ENCODE measurements around the gene FOXN3.
"Not testable (repeated sequence)": the region's sequence is repeated elsewhere in the genome, so short reads cannot be mapped to it uniquely, and the experiment has no call there.

The FOXN3 gene

DNA sequence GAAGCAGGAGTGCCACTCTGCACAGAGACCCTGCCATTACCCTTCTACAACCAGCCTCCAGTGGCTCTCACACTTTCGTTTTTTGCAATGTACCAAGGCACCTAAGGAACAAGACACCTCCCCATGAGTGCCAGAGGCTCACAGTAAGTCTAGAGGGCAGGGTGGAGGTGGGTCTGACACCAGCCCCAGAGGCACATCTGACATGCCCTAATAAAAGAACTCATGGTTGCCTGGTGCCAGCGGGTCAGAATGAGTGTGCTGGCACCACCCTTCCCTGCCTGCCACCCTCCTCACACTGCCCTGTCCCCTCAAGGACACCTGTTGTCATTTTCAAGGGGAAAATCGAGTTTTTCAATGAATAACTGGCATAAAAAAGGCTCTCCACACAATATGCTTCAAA lies 161.2 kb downstream of the FOXN3 start:
- in situ Hi-C loops (cut with MboI; ENCODE audit: low sequenced_read_pairs) = no loop called here

DNA sequence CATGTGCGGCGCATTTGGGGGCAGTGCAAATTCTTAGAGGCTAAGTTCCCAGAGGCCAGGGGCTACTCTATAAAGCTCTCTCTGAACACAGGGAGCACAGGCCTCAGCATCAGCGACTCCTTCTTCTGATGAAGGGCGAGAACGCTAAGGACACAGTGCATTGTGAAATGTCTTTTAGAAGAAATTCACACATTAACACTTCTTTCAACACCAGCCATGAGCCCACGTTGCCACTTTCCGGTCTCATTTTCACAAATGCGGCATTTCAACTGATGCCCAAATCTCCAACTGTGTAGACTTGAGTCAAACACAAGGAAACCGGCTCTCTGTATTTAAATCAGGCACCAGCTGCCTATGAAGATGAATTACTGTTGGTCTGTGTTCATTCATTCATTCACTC lies 162.0 kb downstream of the FOXN3 start:
- in situ Hi-C loops (cut with MboI; ENCODE audit: low sequenced_read_pairs) = no loop called here

DNA sequence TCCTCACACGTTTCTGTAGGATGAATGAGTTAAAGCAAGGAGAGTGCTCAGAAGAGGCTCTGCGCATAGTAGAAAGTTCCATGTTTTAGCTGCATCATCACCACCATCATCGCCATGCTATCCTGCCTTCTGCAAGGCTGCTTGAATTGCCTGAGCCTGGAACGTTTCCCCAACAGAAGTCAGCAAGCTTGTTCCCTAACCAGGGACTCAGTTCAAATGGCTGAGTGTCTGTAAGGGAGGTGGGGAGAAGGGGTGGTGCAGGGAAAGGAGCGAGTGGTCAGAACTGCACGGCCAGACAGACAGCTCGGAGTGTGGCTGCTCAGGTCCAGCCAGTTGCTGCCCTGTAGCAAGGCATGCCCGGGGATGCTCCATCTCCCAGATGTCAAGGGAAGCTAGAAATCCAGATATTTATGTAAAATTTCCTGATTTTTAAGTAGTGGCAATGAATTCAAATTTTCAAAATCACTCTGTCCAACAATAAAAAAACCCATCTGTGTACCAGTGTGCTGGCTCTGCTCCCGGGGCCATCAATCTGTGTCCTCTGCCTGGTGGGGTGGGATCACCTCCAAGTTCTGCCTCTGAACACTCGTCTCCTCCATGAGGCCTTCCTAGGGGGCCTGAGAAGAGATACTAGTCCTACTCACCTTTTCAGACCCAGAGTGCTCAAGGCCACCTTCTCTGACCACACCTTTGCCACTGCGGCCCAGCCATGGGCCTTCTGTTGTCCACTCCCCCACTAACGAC lies 162.7 kb downstream of the FOXN3 start:
- in situ Hi-C loops (cut with MboI; ENCODE audit: low sequenced_read_pairs) = no loop called here

DNA sequence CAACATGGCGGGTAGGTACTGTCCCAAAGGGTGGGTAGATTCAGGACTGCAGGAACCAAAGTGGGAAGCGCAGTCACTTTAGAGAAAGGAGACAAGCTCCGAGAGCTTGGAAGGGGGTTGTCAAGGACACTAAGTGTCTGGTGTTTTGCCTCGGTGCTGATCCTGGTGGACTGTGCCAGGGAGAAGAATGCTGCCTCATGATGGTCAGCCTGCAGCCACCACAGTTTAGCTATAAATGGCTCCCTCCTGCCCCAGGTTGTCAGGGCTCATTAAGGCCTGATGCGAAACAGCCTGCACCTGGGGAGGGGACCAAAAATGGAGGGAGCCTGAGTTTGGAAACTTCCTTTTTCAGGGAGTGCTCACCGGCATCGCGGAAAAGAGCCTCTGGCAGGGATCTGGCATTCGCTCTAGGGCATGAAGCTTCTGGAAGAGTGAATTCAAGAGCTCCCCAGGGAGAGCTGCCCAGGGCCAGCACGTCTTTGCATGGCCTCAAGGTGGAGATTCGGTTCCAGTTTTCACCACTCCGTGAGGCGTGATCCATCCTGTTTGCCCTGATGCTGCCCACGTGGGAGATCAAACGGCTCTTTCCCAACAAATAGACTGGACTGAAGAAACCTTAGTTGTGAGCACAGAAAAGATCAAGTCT lies 164.0 kb downstream of the FOXN3 start:
- in situ Hi-C loops (cut with MboI; ENCODE audit: low sequenced_read_pairs) = no loop called here

DNA sequence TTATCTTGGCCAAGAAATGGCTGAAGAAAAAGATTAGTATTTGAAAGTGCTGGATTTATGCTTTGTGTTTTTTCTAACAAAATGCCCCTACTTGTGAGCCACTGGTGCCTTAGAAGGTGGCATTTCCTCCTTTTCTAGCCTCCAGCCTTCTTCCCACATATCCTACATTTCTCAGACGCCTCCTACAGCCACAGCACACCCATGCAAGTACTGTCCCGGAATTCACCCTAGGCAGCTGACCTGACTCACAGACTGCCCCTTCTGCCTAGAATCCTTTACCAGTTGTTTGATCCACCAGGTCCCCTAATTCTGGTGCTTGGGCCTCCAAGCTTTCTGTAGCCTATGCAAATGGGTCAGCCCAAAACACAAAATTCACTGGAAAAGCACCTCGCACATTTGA lies 166.0 kb downstream of the FOXN3 start:
- in situ Hi-C loops (cut with MboI; ENCODE audit: low sequenced_read_pairs) = no loop called here

DNA sequence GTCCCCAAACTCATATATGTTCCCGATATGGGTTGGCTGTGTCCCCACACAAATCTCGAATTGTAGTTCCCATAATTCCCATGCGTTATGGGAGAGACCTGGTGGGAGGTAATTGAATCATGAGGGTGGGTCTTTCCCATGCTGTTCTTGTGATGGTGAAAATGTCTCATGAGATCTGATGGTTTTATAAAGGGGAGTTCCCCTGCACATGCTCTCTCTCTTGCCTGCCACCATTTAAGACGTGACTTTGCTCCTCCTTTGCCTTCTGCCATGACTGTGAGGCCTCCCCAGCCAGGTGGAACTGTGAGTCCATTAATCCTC lies 166.4 kb downstream of the FOXN3 start:
- in situ Hi-C loops (cut with MboI; ENCODE audit: low sequenced_read_pairs) = not testable (repeated sequence)

DNA sequence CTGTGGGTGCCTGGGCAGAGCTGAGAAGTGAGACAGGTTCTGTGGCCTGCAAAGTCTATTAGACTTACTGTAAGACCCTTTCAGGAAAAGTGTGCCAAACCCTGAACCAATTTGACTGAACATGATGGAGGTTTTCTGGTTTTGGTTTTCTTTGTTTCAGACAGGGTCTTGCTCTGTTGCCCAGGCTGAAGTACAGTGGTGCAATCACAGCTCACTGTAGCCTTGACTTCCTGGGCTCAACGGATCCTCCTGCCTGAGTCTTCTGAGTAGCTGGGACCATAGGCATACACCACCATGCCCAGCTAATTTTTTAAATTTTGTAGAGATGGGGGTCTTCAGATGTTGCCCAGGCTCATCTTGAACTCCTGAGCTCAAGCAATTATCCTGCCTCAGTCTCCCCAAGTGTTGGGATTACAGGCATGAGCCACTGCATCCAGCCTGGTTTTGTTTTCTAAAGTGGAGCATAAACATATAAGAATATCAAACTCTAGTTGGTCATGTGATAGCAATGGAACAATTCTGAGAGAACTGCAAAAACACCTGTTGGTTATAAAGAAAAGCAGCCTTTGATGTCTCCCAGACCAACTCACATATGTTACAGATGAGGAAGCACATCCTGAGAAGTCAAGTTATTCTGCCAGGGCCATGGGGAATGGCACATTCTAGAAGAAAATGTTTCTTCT lies 166.9 kb downstream of the FOXN3 start:
- in situ Hi-C loops (cut with MboI; ENCODE audit: low sequenced_read_pairs) = no loop called here

DNA sequence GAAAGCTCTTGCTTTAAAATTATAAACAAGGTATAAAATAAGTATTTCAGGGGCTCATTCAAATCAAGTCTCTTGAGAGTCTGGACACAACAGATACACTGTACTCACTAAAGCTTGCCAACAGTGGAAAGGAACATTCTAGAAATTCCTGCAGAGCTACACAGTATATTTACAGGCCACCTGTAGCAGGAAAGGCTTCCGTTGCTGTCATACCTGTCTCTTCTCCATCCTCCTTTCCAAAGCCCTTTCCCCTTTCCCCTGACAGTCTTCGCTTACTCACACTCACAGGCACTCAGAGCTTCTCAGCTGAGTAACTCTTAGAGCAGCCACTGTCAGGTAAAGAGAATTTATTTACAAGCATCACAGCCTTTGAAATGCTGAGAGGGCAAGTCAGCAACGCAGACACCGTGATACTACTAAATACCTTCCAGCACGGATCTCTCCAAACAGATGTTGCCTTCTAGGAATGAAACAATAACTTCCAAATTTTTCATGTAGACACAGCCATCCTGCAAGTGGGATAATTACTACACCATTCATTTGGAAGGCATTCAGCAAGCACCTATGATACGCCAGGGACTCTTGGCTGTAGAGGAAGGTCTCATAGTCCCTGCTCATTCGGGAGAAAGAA lies 167.9 kb downstream of the FOXN3 start:
- in situ Hi-C loops (cut with MboI; ENCODE audit: low sequenced_read_pairs) = no loop called here

DNA sequence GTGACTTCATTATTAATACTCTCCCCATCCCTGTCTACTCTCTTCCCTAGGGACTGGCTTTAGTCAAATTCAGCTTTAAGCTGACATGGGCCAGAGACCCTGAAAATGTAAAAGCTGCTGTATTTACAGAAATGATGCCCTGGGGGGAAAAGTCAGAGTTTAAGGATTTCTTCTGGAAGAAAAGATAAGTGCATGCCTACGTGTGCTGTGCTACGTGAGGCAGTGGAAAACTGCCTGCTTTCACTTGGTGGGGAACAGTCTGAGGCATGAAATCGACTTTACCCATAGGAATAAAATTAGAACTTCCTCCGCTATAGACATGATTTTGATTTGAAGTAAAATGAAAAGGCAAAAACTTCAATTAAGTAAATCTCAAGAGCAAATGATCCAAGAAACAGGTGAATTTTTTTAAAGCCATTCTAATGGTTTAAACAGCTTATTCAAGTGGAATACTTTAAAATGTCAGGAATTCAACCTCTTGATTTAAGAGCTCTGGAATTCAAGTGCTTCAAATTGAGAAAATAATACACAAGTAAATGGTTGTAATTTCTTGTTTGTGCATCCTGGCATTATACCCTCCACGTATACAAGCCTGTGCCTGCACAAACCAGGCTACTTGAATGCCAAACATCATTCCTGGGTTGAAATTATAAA lies 168.5 kb downstream of the FOXN3 start:
- in situ Hi-C loops (cut with MboI; ENCODE audit: low sequenced_read_pairs) = no loop called here

DNA sequence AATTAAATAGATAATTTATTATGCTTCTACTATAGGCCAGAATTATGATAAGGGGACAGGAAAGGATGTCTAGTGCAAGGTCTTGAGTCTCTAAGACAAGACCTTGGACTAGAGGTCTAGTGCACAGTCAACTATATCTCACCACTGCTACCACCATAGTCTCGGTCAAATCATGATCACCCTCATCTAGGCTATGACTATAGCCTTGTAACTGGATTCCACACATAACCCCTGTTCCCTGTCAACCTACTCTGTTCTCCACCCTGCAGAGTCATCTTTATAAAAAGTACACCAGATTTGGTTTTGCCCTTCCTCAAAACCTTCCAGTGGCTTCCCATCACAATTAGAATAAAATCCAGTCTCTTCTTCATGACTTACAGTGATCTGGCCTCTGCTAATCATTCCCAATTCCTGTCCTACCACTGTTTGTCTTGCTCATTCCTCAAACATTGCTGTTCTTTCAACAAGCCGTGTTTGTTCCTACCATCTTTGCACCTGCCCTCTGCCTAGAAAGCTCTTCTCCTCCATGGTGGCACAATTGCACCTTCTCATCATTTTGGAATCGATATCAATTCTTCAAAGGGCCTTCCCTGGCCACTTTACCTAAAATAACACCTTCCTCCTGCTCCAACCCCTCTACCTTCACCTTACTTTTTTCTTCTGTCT lies 169.4 kb downstream of the FOXN3 start:
- in situ Hi-C loops (cut with MboI; ENCODE audit: low sequenced_read_pairs) = no loop called here

DNA sequence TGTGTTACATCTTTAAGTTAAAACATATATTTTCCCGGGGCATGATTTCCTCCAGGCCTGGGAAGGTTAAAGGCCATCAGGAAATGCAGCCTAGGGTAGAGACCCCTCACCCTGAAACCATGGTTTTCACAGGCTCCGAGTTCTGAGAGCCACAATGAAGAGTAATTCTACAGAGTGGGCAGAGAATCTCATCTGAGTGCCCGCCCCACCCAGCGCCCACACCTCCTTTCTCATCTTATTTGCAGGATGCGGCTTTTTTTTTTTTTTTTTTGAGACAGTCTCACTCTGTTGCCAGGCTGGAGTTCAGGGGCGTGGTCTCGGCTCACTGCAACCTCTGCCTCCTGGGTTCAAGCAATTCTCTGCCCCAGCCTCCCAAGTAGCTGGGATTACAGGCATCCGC lies 170.7 kb downstream of the FOXN3 start:
- in situ Hi-C loops (cut with MboI; ENCODE audit: low sequenced_read_pairs) = no loop called here

DNA sequence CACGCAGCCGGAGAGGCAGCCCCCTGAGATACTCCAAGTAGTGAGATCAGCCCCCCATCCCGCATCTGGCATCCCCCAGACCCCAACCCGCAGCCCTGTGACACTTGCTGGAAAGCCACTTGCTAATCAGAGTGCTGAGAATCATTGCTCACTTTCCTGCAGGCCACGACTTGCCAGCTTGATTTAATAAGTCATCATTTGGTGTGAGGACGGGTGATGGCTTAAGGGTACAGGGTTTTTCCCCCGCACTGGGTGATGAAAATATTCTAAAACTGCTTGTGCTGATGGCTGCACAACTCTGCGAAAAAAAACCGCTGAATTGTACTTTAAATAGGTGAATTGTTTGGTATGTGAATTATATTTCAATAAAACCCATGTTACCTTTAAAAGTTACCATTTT lies 171.2 kb downstream of the FOXN3 start:
- in situ Hi-C loops (cut with MboI; ENCODE audit: low sequenced_read_pairs) = no loop called here

DNA sequence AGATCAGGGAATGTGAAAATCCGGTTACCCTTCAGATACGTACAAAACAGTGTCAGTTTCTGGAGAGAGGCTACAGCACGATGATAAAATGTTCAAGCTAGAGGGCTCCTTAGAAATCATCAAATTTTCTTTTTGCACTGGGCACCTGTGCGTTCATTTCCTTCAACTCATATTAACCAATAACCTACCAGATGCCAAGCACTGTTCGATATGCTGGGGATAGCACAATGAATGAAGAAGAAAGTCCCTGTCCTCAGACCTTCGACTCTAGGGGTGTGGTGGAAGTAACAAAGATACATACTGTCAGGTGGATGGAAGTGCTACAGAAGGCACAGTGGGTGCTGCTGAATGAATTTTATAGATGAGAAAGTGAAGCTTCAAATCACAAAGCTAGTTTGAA lies 172.3 kb downstream of the FOXN3 start:
- in situ Hi-C loops (cut with MboI; ENCODE audit: low sequenced_read_pairs) = no loop called here

DNA sequence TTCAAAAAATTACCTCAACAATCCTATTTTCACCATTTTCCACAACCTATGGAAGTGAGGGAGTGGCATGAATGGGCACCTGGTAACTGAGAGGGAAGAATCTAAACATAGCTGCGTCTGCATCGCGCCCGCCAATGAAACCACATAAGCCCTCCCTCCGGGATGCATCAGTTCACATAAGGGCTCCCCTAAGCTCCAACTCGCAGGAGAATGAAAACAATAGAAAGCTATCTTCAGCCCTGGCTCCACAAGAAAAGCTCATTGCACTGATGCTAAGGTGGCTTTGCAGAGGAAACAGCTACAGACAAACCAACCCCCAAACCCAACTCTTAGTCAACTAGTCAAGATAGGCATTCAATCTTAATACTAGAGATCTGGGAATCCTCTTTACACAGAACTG lies 173.3 kb downstream of the FOXN3 start:
- in situ Hi-C loops (cut with MboI; ENCODE audit: low sequenced_read_pairs) = no loop called here

DNA sequence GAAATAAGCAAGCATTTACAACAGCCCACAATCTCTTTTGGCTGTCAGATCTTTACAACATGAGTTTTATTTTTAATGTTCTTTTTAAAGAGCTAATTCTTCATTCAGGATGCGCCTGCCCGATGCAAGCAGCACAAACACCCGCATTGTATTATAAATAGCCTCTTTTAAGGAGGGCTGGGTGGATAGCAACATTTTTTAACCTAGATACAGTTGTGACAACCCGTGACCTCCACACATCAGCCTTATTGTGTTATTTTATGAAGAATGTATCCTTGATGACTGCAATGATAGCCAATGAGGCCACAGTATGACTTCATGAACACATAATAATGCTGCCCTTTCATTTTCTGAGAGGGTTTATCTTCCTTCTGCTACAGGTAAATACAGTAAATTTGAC lies 173.7 kb downstream of the FOXN3 start:
- in situ Hi-C loops (cut with MboI; ENCODE audit: low sequenced_read_pairs) = no loop called here

DNA sequence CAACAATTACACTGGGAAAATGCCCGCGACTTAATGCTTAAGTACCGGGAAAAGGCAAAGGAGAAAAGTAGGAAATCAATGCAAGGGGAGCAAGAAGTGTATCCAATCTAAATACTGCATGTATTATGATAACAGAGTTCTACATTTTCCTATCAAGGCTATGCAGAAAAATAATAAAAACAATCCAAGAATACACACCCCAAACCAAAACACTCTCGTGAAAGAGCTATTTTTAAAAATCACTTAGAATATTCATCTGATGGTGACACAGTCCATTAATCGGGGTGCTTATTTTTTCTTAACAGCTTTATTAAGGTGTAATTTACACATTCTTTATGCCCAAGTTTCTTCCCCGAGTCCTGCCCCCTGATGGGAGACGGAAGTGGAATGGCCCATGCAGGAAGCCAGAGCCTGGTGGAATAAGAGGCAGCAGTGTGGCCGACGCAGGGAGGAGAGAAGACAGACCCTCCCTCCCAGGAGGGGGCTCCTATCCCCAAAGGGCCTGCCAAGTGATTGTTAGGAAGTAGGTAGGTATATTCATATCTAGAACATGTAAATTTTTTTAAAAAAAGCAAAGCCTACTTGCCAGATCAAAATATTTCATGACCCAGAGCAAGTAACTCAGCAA lies 174.3 kb downstream of the FOXN3 start:
- in situ Hi-C loops (cut with MboI; ENCODE audit: low sequenced_read_pairs) = no loop called here

DNA sequence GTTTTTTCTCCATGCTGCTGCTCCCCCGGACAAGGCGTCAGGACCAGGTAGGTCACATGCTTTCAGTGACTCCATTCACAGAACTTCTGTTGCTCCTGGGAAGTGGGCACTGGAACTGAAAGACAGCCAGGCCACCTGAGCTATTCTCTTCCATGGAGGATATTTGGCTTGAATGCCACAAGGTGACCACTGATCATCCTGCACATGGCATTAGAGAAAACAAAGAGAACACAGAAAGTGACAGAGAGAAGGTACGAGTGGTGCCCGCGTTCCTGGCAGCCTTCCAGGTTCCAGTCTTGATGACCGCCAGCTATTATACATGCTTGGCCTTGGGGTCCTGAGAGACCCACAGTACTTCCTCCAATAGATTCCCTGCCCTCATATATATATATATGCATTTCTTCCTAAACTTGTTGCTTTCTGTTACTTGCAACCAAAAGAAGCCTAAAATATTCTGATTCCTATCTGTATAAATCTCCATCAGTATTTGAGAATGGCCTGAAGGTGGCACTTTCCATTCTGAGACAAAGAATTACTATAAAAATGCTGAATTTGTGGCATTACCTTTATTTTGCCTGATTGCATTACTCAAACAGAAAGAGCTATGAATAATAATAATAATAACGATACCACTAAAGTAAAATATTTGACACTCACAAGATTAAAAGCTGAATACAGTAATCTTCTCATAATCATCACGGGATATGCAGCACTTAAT lies 174.9 kb downstream of the FOXN3 start:
- in situ Hi-C loops (cut with MboI; ENCODE audit: low sequenced_read_pairs) = no loop called here

DNA sequence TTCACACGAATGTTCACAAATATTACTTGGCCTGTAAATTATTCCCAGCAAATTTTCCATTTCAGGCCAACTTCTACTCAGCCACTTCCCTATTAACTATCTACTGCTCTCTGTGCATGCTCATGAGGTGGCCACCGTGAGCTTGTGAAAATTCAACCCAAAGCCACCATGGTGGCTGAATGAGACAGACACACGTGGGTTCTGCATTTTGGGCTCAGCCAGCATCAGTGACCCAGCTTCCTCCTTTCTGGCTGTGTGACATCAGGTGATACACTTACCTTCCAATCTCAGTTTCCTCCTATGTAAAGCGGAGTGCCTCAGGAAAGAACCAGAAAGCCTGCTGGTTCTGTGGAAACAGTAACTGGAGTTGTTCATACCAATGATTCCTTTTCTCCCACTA lies 175.8 kb downstream of the FOXN3 start:
- in situ Hi-C loops (cut with MboI; ENCODE audit: low sequenced_read_pairs) = no loop called here

DNA sequence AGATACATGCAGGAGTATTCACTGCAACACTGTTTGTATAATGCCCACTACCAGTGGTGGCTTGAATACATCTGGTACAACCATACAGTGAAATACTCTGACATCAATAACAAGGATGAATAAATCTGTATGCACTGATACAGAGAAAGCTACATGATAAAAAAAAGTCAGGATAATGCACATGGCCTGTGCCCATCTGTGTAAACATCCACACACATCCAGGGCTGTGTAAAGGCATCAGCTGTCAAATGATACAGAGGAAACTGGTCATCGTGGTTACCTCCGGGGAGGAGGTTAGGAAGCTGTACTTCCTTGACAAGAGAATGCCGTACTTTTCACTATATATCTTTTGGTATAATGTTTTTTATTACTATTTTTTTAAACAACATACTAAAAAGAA lies 176.6 kb downstream of the FOXN3 start:
- in situ Hi-C loops (cut with MboI; ENCODE audit: low sequenced_read_pairs) = no loop called here

DNA sequence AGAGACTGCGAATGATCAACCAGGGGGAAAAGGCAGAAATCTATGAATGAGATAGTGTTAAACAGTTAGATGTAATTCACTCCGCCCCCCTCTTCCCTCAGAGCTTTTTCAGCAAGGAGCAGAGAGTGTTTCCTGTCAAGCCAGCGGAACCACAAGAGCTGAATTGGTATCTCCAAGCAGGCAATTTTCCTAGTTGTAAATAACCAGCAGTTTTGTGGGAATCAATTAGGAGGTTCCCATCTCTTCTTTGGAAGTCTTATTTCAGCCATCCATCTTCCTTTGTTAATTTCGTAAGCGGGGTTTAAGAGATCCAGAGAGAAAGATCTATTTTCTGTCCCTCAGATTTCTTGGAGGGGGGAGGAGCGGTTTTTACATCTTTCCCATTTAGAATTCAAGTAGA lies 178.0 kb downstream of the FOXN3 start:
- in situ Hi-C loops (cut with MboI; ENCODE audit: low sequenced_read_pairs) = no loop called here

Data from hTERT RPE-1 (cell line).